MM.1S (cell line): ENCODE data around the gene HECTD4.

ENCODE experiments used
- DNase-seq: peaks from one replicate; pipeline ENCODE4 v3.0.0-alpha.2; 2015
- H2AFZ ChIP-seq: fragments of 300-600 bp; sonication (generic); 2 replicates; pipeline ENCODE4 v1.6.0; 2016; ENCODE audit warnings: antibody characterized with exemption, low read length
- H3F3A ChIP-seq: fragments of 300-600 bp; sonication (generic); 2 replicates; pipeline ENCODE4 v1.6.1; 2016; ENCODE audit warnings: mild to moderate bottlenecking, antibody characterized with exemption, low read length, moderate library complexity, mixed read lengths; ENCODE audit not compliant: insufficient read depth
- H3K27ac ChIP-seq: fragments of 300-600 bp; sonication (generic); 2 replicates; pipeline ENCODE4 v1.5.1; 2016; ENCODE audit warnings: mild to moderate bottlenecking, low read length
- H3K27me3 ChIP-seq: fragments of 300-600 bp; sonication (generic); replicated peaks from 2 replicates; pipeline ENCODE4 v1.6.0; 2016; ENCODE audit warnings: low read length; ENCODE audit not compliant: insufficient read depth
- H3K36me3 ChIP-seq: fragments of 300-600 bp; sonication (generic); replicated peaks from 2 replicates; pipeline ENCODE4 v1.6.1; 2016; ENCODE audit warnings: mild to moderate bottlenecking, low read length, mixed read lengths; ENCODE audit not compliant: insufficient read depth
- H3K4me1 ChIP-seq: fragments of 300-600 bp; sonication (generic); 2 replicates; pipeline ENCODE4 v1.6.1; 2016; ENCODE audit warnings: low read length, mixed read lengths
- H3K4me2 ChIP-seq: fragments of 300-600 bp; sonication (generic); 2 replicates; pipeline ENCODE4 v1.6.0; 2016; ENCODE audit warnings: low read depth, low read length
- H3K4me3 ChIP-seq: fragments of 300-600 bp; sonication (generic); 2 replicates; pipeline ENCODE4 v1.5.1; 2016; ENCODE audit warnings: low read length, mixed read lengths
- H3K79me2 ChIP-seq: fragments of 300-600 bp; sonication (generic); 2 replicates; pipeline ENCODE4 v1.6.1; 2016; ENCODE audit warnings: mixed run types, low read length, mixed read lengths
- H3K9ac ChIP-seq: fragments of 300-600 bp; sonication (generic); 2 replicates; pipeline ENCODE4 v1.6.1; 2016; ENCODE audit warnings: low read length, mixed read lengths
- H3K9me2 ChIP-seq: fragments of 300-600 bp; sonication (generic); replicated peaks from 2 replicates; pipeline ENCODE4 v1.6.1; 2016; ENCODE audit warnings: mild to moderate bottlenecking, low read length, mixed read lengths; ENCODE audit not compliant: insufficient read depth
- H3K9me3 ChIP-seq: fragments of 300-600 bp; sonication (generic); replicated peaks from 2 replicates; pipeline ENCODE4 v1.6.1; 2016; ENCODE audit warnings: mild to moderate bottlenecking, low read length, mixed read lengths; ENCODE audit not compliant: insufficient read depth
- H4K20me1 ChIP-seq: fragments of 300-600 bp; sonication (generic); 2 replicates; pipeline ENCODE4 v1.6.1; 2016; ENCODE audit warnings: mild to moderate bottlenecking, low read length, moderate library complexity, mixed read lengths; ENCODE audit not compliant: insufficient read depth
- EZH2 ChIP-seq: fragments of 300-600 bp; sonication (generic); optimal IDR thresholded peaks from 2 replicates; pipeline ENCODE3; 2017; ENCODE audit warnings: low read depth, mild to moderate bottlenecking, antibody characterized with exemption, low read length, mixed read lengths
- EZH2phosphoT487 ChIP-seq: fragments of 300-600 bp; sonication (generic); IDR thresholded peaks from 2 replicates; pipeline ENCODE4 v1.6.1; 2018; ENCODE audit warnings: antibody characterized with exemption, low read length
- TF ChIP-seq, protein P1 (sequence below): fragments of 300-600 bp; sonication (generic); IDR thresholded peaks from 2 replicates; pipeline ENCODE4 v1.5.1; 2016; ENCODE audit warnings: antibody characterized with exemption, low read length, mixed read lengths

The HECTD4 gene

GRCh38 chr12:112236786-112237185, 145.4 kb downstream of the HECTD4 start:
- no peak for DNase-seq
- H3K27ac ChIP-seq = no peak overlapping the region
- no peak for TF ChIP-seq EZH2
- TF ChIP-seq, protein P1, sequence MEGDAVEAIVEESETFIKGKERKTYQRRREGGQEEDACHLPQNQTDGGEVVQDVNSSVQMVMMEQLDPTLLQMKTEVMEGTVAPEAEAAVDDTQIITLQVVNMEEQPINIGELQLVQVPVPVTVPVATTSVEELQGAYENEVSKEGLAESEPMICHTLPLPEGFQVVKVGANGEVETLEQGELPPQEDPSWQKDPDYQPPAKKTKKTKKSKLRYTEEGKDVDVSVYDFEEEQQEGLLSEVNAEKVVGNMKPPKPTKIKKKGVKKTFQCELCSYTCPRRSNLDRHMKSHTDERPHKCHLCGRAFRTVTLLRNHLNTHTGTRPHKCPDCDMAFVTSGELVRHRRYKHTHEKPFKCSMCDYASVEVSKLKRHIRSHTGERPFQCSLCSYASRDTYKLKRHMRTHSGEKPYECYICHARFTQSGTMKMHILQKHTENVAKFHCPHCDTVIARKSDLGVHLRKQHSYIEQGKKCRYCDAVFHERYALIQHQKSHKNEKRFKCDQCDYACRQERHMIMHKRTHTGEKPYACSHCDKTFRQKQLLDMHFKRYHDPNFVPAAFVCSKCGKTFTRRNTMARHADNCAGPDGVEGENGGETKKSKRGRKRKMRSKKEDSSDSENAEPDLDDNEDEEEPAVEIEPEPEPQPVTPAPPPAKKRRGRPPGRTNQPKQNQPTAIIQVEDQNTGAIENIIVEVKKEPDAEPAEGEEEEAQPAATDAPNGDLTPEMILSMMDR = no peak
- TF ChIP-seq EZH2phosphoT487 = no peak
- no peaks in the 10 kb centered on the region for H3K9me3 ChIP-seq
- no peak overlapping the region for H2AFZ ChIP-seq
- no peaks in the 10 kb centered on the region for H3K9me2 ChIP-seq
- H3K79me2 ChIP-seq = no peaks in the 10 kb centered on the region
- H3K27me3 ChIP-seq = no peaks in the 10 kb centered on the region
- no peaks in the 10 kb centered on the region for H3K36me3 ChIP-seq
- no peaks in the 10 kb centered on the region for H3K4me1 ChIP-seq
- no peak overlapping the region for H3K4me2 ChIP-seq
- no peak overlapping the region for H3K9ac ChIP-seq
- H3K4me3 ChIP-seq = no peak overlapping the region
- H3F3A ChIP-seq = no peaks in the 10 kb centered on the region
- H4K20me1 ChIP-seq = no peaks in the 10 kb centered on the region

DNA sequence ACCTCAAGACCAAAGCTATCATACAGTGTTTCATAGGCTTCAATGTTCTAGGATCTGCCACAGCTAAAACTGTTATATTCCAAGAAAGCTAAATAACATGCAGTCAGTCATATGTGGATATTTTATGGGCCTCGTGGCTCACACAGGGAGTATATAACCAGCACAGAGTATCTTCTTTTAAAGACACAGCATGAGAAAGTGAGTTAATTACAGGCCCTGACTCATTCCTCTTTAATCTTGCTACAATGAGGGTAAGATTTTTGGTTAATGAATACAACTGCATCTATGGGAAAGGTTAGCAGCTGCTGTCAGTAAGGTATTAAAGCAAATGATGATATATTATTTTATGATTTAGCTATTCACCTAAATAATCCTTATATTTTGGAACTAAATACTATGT, 145.8 kb downstream of the HECTD4 start:
- DNase-seq = no peak
- Histone ChIP-seq H3K4me1 (no peaks in the 10 kb centered on the region), H4K20me1 (no peaks in the 10 kb centered on the region), H3K9me2 (no peaks in the 10 kb centered on the region), H3K9me3 (no peaks in the 10 kb centered on the region), H3K9ac (no peak overlapping the region), H3K4me3 (no peak overlapping the region), H3K27ac (no peak overlapping the region), H3F3A (no peaks in the 10 kb centered on the region), H3K36me3 (no peaks in the 10 kb centered on the region), H3K4me2 (no peak overlapping the region), H3K79me2 (no peaks in the 10 kb centered on the region), H3K27me3 (no peaks in the 10 kb centered on the region), H2AFZ (no peak overlapping the region)
- TF ChIP-seq EZH2phosphoT487 (no peak), EZH2 (no peak)
- TF ChIP-seq, protein P1 = no peak

- Histone ChIP-seq H3F3A (no peaks in the 10 kb centered on the region), H3K4me2 (no peak overlapping the region), H4K20me1 (no peaks in the 10 kb centered on the region), H3K27ac (no peak overlapping the region), H3K4me3 (no peak overlapping the region), H3K9me2 (no peaks in the 10 kb centered on the region), H3K36me3 (no peaks in the 10 kb centered on the region), H3K9ac (no peak overlapping the region), H3K27me3 (no peaks in the 10 kb centered on the region), H3K9me3 (no peaks in the 10 kb centered on the region), H2AFZ (no peak overlapping the region), H3K4me1 (no peaks in the 10 kb centered on the region), H3K79me2 (no peaks in the 10 kb centered on the region)
- TF ChIP-seq EZH2 = no peak
- TF ChIP-seq, protein P1 = no peak
- no peak for TF ChIP-seq EZH2phosphoT487
- no peak for DNase-seq
Observed at GRCh38 chr12:112234303-112234702, 147.9 kb downstream of the HECTD4 start.
